Nephron progenitor cell (in vitro differentiated cells): ENCODE results near the gene GTF3C5.

ENCODE experiments used
- DNase-seq: peaks from one replicate; pipeline ENCODE4 v3.0.0; 2021
- H3K27ac Mint-ChIP-seq: 2 replicates; pipeline ENCODE4 v1.8.0; 2021; ENCODE audit warnings: mild to moderate bottlenecking, moderate library complexity, mixed read lengths
- H3K27me3 Mint-ChIP-seq: 2 replicates; pipeline ENCODE4 v1.8.0; 2021; ENCODE audit warnings: mild to moderate bottlenecking, low read depth, mixed read lengths; ENCODE audit not compliant: poor library complexity
- H3K36me3 Mint-ChIP-seq: 2 replicates; pipeline ENCODE4 v1.8.0; 2021; ENCODE audit warnings: low read depth, mixed read lengths
- H3K4me1 Mint-ChIP-seq: 2 replicates; pipeline ENCODE4 v1.8.0; 2021; ENCODE audit warnings: mixed read lengths
- H3K4me3 Mint-ChIP-seq: 2 replicates; pipeline ENCODE4 v1.8.0; 2021; ENCODE audit warnings: mild to moderate bottlenecking, moderate library complexity, mixed read lengths
- H3K9me3 Mint-ChIP-seq: 2 replicates; pipeline ENCODE4 v1.8.0; 2021; ENCODE audit warnings: mild to moderate bottlenecking, moderate library complexity, mixed read lengths
- TF ChIP-seq, protein P1 (sequence below): fragments of 200-600 bp; sonication (generic); IDR thresholded peaks from 2 replicates; pipeline ENCODE4 v1.5.0; 2021; ENCODE audit warnings: antibody characterized with exemption

Gene GTF3C5

DNA sequence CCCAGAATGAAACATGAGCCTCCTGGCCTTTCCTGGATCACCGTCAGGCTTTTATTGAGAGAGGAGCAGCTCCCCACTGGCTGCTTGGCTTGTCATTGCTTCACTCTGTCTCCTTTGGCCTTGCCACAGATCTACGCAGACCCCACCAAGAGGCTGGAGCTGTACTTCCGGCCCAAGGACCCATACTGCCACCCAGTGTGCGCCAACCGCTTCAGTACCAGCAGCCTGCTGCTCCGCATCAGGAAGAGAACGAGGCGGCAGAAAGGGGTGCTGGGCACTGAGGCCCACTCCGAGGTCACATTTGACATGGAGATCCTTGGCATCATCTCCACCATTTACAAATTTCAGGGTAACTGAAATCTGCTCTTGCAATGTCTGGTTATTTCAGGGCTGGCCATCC lies 11.2 kb downstream of the GTF3C5 start:
- peaks cover 4% of the 10 kb centered on the region for H3K9me3 Mint-ChIP-seq
- TF ChIP-seq, protein P1, sequence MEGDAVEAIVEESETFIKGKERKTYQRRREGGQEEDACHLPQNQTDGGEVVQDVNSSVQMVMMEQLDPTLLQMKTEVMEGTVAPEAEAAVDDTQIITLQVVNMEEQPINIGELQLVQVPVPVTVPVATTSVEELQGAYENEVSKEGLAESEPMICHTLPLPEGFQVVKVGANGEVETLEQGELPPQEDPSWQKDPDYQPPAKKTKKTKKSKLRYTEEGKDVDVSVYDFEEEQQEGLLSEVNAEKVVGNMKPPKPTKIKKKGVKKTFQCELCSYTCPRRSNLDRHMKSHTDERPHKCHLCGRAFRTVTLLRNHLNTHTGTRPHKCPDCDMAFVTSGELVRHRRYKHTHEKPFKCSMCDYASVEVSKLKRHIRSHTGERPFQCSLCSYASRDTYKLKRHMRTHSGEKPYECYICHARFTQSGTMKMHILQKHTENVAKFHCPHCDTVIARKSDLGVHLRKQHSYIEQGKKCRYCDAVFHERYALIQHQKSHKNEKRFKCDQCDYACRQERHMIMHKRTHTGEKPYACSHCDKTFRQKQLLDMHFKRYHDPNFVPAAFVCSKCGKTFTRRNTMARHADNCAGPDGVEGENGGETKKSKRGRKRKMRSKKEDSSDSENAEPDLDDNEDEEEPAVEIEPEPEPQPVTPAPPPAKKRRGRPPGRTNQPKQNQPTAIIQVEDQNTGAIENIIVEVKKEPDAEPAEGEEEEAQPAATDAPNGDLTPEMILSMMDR, result no peak
- no peak overlapping the region for H3K27ac Mint-ChIP-seq
- DNase-seq, result no peak
- no peaks in the 10 kb centered on the region for H3K27me3 Mint-ChIP-seq
- H3K36me3 Mint-ChIP-seq, result peaks cover 79% of the 10 kb centered on the region
- H3K4me1 Mint-ChIP-seq, result peaks cover 19% of the 10 kb centered on the region
- no peak overlapping the region for H3K4me3 Mint-ChIP-seq

DNA sequence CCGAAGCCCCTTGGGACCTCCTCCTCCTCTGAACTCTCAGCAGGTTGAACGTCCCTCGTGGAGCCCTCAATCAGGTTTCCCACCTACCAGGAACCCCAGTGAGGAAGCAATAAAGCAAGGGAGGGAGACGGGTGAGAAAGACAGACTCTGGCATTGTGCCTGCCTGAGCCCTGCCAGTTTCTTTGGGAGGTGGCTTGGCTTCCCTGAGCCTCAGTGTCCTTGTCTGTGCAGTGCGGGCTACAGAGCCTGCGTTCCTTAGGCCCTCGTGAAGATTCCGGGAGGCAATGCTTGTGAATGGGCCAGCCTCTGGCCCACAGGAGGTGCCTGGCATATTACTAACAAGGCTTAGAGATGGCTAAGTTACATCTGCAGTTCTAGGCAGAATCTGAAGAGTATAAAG lies 11.9 kb downstream of the GTF3C5 start:
- Mint-ChIP-seq H3K36me3 (peaks cover 77% of the 10 kb centered on the region), H3K9me3 (peaks cover 4% of the 10 kb centered on the region), H3K4me1 (peaks cover 15% of the 10 kb centered on the region), H3K27ac (peak overlapping the region; percentile 12), H3K4me3 (no peak overlapping the region), H3K27me3 (no peaks in the 10 kb centered on the region)
- TF ChIP-seq, protein P1, result no peak
- no peak for DNase-seq

DNA sequence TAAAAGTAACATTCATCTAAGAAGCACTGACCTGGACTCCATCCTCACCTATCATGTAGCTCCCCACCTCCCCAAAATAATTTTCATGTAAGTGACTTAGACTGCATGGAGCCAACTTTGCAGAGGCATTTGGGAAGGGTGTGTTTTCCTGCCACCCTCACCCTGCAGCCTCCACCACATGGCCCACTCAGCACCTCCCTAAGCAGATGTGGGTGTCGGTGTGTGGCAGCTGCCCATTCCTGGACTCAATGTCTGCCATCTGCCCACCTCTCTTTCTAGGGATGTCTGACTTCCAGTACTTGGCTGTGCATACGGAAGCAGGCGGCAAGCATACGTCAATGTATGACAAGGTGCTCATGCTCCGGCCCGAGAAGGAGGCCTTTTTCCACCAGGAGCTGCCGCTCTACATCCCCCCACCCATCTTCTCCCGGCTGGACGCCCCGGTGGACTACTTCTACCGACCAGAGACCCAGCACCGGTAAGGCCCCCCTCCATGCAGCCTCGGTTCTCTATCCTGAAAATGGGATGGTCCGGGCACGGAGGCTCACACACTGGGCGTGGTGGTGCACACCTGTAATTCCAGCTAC lies 12.7 kb downstream of the GTF3C5 start:
- peaks cover 10% of the 10 kb centered on the region for H3K4me1 Mint-ChIP-seq
- H3K4me3 Mint-ChIP-seq, result no peak overlapping the region
- no peaks in the 10 kb centered on the region for H3K27me3 Mint-ChIP-seq
- H3K27ac Mint-ChIP-seq, result no peak overlapping the region
- H3K9me3 Mint-ChIP-seq, result peaks cover 4% of the 10 kb centered on the region
- no peak for DNase-seq
- TF ChIP-seq, protein P1, result no peak
- peaks cover 71% of the 10 kb centered on the region for H3K36me3 Mint-ChIP-seq

DNA sequence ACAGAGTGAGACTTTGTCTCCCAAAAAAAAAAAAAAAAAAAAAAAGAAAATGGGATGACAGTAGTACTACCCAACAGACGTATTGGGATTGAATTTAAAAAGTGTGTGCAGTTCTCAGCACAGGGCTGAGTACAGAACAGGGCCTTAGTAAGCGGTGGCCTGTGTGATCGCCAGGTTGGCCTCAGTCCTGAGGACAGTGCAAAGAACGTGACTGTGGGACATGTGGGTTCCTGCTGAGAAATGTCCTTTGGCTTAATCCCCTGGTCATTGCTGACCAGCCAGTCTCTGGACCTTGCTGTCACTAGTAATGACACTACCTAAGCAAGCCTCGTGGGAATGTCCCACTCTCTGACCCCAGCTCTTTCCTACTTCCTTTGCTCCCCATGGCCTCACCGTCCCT lies 13.3 kb downstream of the GTF3C5 start:
- no peak for DNase-seq
- Mint-ChIP-seq H3K4me1 (peaks cover 10% of the 10 kb centered on the region), H3K4me3 (no peak overlapping the region), H3K27me3 (no peaks in the 10 kb centered on the region), H3K27ac (peak overlapping the region; percentile 83), H3K36me3 (peaks cover 66% of the 10 kb centered on the region), H3K9me3 (peaks cover 4% of the 10 kb centered on the region)
- TF ChIP-seq, protein P1, result no peak

DNA sequence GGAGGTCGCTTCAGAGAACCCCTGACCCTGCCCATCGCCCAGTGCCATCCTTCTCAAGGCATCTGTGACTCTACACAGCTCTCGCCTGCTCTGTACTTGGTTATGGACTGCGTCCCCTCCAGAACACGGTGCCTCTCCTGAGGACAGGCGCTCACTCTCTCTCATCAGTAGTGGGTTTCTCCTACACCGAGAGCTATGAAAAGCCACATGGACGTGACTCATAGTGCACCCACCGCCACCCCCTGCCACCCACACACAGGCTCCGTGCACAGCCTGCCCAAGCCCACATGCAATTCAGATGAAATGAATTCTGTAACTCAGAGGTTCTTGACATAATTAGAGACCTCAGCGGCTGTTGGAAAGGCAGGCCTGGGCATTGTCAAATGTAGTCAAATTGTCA lies 13.9 kb downstream of the GTF3C5 start:
- no peak for DNase-seq
- Mint-ChIP-seq H3K27ac (peak overlapping the region; percentile 83), H3K36me3 (peaks cover 67% of the 10 kb centered on the region), H3K9me3 (peaks cover 4% of the 10 kb centered on the region), H3K4me3 (no peak overlapping the region), H3K27me3 (no peaks in the 10 kb centered on the region), H3K4me1 (peaks cover 10% of the 10 kb centered on the region)
- TF ChIP-seq, protein P1, result no peak

DNA sequence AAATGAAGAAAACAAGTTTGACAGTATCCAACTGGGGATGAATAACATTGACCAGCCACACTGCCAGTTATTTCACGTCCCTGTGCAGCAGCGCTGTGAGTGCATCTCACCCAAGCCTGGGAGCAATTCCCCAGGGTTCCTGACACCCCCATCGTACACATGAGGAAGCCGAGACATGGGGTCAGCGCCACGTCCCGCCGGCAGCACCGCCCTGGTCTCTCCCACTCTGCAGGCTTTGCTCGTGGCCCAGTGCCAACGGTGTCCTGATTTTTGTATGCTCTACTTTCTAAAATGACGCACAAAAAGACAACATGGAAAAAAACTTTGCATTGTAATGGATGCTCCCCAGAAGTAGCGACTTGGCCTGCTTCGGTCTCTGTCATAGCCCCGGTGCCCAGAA lies 14.3 kb downstream of the GTF3C5 start:
- no peaks in the 10 kb centered on the region for H3K27me3 Mint-ChIP-seq
- peaks cover 10% of the 10 kb centered on the region for H3K4me1 Mint-ChIP-seq
- TF ChIP-seq, protein P1, result no peak
- no peak overlapping the region for H3K27ac Mint-ChIP-seq
- peaks cover 66% of the 10 kb centered on the region for H3K36me3 Mint-ChIP-seq
- H3K4me3 Mint-ChIP-seq, result no peak overlapping the region
- no peak for DNase-seq
- H3K9me3 Mint-ChIP-seq, result peaks cover 4% of the 10 kb centered on the region
